HG03108 (cell line): ENCODE results near the gene CENPS.
"Not testable (repeated sequence)": the region's sequence is repeated elsewhere in the genome, so short reads cannot be mapped to it uniquely, and the experiment has no call there.

ENCODE experiments used
- ATAC-seq: cut with Tn5 transposase; IDR thresholded peaks from one replicate; pipeline ENCODE4 v1.9.1; 2021; ENCODE audit warnings: moderate library complexity; ENCODE audit not compliant: unreplicated experiment

CENPS gene

GRCh38 chr1:10418741-10419140, 11.5 kb upstream of the CENPS start:
- not testable (repeated sequence) for ATAC-seq

DNA sequence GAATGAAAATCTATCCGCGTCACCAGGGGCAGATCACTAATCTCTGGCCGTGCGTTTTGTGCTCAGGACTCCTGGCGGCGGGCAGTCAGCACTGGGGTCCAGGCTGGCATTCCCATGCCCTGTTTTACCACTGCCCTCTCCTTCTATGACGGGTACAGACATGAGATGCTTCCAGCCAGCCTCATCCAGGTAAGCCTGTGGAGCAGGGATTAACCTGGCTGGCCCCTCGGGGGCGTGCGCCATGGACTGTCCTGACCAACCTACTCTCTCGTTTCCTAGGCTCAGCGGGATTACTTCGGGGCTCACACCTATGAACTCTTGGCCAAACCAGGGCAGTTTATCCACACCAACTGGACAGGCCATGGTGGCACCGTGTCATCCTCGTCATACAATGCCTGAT, 10.9 kb upstream of the CENPS start:
- ATAC-seq, result no peak

DNA sequence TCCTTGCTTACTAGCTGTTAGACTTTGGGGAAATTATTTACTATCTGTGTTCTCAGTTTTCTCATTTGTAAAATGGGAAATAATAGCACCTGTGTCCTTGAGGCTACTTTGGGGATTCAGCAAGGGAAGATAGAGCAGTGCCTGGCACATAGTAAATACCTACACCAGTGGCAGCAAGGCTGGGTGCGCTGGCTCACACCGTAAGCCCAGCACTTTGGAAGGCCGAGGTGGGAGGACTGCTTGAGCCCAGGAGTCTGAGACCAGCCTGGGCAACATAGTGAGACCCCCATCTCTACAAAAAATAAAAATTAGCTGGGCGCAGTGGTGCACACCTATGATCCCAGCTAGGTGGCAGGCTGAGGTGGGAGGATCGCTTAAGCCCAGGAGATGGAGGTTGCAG, 8.6 kb upstream of the CENPS start:
- ATAC-seq, result no peak

DNA sequence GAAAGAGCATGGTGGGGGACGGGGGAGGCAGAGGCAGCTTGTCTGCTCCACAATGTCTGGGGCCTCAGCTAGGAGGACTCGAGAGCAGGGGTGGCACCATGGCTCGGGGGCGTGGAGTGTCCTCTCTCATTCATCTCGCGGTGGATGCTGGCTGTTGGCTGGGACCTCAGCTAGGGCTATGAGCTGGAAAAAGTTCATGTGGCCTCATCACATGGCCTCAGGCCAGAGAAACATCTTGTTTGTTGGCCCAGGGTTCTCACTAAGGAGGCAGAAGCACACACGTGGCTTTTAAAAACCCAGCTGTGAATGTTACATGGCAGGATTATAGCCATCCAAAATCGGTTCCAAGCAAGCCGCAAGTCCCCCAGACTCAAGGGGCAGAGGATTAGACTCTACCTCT, 6.2 kb upstream of the CENPS start:
- no peak for ATAC-seq

DNA sequence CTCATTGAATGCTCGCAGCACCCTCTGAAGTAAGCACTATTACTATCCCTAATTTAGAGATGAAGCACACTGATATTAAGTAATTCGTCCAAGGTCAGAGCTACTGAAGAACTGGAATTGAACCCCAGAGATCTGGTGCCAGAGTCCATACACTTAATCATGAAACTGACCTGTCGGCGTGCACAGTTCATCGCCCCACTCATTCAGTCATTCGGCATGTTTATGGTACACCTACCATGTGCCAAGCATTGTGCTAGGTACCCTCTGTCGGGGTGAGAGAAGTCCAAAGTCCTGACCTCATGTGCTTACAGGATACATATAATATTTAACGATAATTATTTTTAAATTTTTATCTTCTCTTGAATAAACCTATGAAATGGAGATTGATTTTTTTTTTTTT, 5.6 kb upstream of the CENPS start:
- no peak for ATAC-seq

DNA sequence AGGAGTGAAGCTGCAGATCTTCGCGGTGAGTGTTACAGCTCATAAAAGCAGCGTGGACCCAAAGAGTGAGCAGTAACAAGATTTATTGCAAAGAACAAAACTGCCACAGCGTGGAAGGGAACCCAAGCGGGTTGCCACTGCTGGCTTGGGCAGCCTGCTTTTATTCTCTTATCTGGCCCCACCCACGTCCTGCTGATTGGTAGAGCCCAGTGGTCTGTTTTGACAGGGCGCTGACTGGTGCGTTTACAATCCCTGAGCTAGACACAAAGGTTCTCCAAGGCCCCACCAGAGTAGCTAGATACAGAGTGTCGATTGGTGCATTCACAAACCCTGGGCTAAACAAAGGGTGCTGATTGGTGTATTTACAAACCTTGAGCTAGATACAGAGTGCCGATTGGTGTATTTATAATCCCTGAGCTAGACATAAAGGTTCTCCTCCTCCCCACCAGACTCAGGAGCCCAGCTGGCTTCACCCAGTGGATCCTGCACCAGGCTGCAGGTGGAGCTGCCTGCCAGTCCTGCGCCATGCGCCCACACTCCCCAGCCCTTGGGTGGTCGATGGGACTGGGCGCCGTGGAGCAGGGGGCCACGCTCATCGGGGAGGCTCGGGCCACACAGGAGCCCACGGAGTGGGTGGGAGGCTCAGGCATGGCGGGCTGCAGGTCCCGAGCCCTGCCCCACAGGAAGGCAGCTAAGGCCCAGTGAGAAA, 4.3 kb upstream of the CENPS start:
- ATAC-seq, result not testable (repeated sequence)

DNA sequence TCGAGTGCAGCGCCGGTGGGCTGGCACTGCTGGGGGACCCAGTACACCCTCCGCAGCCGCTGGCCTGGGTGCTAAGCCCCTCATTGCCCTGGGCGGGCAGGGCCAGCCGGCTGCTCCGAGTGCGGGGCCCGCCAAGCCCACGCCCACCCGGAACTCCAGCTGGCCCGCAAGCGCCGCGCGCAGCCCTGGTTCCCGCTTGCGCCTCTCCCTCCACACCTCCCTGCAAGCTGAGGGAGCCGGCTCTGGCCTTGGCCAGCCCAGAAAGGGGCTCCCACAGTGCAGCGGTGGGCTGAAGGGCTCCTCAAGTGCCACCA, 3.7 kb upstream of the CENPS start:
- not testable (repeated sequence) for ATAC-seq

DNA sequence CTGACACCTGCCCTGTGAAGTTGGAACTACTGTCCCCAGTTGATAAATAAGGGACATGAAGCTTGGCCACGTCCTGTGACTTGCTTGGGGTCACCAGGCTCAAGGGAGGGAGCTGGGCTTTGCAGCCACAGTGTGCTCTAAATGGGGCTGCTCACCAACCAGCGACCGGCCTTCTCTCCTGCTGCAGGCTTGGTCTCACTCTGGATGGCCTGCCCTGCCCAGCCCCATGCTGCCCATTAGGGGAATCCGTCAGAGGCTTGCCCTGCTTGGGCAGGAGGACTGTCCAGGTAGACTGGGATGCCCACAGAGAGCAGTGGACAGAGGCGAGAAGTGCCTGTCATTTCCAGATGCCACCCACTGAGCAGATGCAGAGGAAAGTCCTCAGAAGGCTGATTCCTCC, 1.2 kb upstream of the CENPS start:
- ATAC-seq, result no peak

DNA sequence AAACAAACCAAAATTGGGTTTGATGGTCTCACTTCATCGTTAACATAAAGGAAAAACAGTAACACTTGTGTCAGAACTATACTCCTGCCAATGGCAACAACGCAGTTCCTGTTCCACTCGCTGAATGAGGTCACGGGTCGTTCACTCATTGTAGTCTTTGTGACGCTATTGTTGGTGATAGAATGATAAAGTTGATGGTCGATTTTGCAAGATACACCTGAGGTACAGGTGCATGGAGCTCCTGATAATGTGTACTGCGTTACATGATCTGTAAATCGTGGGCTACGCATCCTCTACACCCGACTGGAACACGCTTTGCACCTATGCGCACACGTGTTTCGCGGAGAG, 391 bp upstream of the CENPS start:
- ATAC-seq, result no peak

GRCh38 chr1:10431070-10431730, 967 bp downstream of the CENPS start:
- no peak for ATAC-seq

DNA sequence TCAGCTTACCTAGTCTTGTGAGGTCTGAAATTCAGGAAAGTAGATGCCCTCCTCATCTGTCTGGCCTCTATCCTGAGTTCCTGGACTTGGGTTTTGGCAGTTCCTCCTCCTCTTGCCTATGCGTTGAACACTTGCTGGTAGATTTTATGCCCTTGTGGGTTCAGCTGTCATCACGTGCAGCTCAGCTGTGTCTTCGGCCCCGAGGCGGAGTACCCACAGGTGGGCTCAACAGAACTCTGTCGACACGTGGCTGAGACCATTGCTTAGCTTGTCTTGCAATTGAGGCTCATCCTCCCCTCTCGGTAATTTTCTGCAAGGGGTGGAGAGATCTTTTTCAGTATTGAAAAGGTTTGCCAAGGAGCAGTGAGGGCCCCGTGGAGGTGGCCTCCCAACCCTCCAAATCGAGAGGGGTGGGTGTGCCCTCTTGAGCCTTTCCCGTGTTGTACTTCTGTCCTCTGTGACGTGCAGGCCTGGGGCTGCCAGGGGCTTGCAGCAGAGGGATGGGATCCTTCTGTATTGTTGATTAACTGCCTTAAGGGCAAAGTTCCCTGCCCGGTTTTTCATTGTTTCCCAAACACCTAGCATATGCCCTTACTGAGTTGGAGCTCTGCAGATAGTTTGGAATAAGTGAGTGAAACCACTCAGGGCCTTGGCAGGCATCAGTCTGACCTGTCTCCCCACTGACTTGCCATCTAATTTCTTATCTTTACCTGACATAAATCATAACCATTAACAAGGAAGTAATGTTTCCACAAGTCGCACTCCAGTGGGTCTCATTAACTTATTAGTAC, 2.9 kb downstream of the CENPS start:
- ATAC-seq, result no peak

DNA sequence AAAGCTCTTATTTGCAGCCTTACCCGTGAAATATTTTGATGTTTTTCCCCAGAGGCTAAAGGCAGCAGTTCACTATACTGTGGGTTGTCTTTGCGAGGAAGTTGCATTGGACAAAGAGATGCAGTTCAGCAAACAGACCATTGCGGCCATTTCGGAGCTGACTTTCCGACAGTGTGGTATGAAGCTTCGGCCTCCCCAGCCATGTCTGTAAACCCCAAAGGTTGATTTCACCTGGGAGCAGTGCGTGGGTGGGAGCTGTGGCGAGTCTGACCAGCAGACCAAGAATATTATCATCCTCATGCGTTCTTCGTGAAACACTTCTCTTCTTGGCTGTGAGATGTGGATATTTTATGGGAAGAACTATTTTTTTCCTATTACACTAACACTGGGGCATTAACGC, 3.6 kb downstream of the CENPS start:
- no peak for ATAC-seq

DNA sequence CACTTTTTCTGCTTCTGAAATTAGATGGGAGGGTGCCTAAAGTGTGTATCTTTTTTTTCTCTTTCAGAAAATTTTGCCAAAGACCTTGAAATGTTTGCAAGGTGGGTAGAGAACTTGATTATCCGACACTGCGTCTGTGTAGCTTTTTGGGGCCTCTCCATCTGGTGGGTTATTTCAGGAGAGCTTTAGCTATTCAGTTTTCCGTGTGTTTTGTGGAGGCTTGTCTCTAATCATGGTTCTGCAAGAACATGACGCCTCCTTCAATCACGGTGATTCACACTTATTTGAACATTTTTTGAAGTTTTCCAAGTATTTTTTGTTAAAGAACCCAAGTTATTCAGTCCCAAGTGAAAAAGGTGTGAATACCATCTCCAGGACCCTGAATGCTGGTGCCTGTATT, 4.4 kb downstream of the CENPS start:
- ATAC-seq, result no peak

DNA sequence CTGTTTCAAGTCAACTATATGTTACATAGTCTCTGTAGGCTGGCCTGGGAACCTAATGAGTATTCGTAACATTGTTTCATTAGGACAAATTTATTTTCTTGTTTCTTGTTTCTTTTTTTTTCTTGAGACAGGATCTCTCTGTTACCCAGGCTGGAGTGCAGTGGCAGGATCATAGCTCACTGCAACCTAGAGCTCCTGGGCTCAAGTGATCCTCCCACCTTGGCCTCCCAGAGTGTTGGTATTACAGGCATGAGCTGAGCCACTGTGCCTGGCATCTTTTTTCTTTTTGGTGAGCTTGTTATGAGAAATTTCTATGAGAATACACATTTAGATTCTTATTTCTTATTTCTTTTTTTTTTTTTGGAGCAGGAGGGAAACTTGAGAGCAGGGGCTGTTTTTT, 6.8 kb downstream of the CENPS start:
- no peak for ATAC-seq

- no peak for ATAC-seq
Observed at GRCh38 chr1:10438677-10439163, 8.5 kb downstream of the CENPS start.

- no peak for ATAC-seq
Observed at GRCh38 chr1:10440305-10440704, 10.1 kb downstream of the CENPS start.

DNA sequence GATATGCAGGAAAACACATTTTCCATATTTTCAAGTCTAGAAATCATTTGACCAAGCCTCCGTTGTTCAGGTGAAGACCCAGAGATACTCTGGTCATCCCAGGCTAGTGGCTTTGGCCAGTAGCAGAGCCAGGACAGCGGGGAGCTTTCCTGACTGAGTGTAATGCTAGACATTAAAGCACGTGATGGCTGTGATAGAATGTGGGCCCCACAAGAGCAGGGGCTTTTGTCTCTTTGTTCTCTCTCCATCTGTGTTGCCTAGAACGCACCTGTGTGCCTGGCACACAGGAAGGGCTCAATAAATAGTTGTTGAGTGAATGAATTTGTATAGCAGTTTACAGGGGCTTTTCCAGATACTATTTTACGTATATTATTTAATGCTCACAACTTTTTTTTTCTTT, 10.6 kb downstream of the CENPS start:
- ATAC-seq, result no peak

- ATAC-seq, result no peak
Observed at GRCh38 chr1:10444248-10444647, 14.0 kb downstream of the CENPS start.

GRCh38 chr1:10444795-10445397, 14.7 kb downstream of the CENPS start:
- no peak for ATAC-seq

DNA sequence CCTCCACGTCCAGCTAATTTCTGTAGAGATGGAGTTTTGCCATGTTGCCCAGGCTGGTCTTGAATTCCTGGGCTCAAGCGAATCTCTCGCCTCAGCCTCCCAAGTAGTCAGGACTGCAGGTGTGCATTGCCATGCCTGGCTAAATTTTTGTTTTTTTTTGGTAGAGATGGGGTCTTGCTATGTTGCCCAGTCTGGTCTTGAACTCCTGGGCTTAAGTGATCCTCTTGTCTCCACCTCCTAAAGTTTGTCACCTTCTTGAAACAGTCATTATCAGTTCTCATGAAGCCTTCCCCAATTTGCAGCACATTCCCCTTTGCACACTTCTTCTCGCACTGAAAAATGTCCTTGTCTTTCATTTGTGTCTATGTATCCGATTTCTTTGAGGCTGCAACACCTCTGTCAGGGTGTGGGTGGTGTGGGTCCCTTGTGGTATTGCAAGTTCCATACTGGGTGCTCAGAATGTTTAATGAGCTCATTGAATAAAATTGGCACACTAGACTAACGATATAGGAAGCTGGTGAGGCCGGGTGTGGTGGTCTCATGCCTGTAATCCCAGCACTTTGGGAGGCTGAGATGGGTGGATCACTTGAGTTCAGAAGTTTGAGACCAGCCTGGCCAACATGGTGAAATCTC, 16.7 kb downstream of the CENPS start:
- ATAC-seq, result no peak

DNA sequence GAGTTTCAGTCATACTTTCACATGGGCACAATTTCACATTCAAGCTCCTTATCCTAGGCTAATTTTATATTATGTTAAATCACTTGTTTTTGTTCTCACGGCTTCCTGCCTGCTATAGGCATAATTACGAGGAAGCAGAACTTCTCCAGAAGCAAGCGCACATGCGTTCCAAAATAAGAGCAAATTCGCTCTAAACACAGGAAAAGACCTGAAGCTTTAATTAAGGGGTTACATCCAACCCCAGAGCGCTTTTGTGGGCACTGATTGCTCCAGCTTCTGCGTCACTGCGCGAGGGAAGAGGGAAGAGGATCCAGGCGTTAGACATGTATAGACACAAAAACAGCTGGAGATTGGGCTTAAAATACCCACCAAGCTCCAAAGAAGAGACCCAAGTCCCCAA, 19.5 kb downstream of the CENPS start, which contains the start of gene CORT:
TSS of gene CORT (plus strand) at position 281 of the 400 bp plus-strand sequence. CDS start 193 bp downstream, outside the sequence.
- no peak for ATAC-seq
